ENCODE measurements around the gene FOLR3.
"Not testable (repeated sequence)": the region's sequence is repeated elsewhere in the genome, so short reads cannot be mapped to it uniquely, and the experiment has no call there.

The FOLR3 gene

DNA sequence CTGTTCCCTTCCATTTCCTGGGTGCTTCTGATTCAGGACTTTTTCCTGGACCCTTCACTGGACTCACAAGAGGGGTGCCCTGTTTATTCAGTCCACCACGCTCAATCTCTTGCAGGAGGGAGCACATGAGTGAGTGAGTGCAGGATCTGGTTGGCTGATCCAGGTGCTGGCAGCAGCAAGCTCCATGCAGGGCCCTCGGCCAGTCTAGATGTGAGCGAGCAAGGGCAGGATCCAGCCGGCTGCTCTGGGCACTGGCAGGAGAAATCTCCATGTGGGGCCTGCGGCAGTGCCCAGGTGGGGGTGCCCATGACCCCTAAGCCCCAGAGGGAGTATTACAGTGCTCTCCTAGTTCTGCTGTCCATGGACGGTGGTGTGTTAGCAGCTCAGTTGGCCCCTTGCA lies 11.5 kb upstream of the FOLR3 start:
- DNase-seq = no peak

DNA sequence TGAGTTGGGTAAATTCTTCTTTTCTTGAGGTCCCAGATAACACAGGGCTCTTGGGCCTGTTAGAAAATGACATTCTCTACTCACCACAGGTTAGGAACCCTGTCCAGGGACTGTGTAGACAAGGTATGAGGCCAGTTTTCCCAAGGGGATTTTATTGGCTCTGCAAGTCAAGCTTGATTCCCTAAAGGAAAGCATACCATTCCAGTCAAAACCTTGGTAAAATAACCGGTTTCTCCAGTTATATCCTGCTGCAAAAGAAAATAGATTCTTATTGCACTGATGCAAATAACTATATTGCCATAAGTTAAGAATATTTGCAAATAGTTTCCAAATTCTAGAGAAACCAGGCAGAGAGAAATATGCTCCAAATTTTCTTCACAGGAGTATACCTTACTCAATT lies 9.6 kb upstream of the FOLR3 start:
- no peak for DNase-seq

DNA sequence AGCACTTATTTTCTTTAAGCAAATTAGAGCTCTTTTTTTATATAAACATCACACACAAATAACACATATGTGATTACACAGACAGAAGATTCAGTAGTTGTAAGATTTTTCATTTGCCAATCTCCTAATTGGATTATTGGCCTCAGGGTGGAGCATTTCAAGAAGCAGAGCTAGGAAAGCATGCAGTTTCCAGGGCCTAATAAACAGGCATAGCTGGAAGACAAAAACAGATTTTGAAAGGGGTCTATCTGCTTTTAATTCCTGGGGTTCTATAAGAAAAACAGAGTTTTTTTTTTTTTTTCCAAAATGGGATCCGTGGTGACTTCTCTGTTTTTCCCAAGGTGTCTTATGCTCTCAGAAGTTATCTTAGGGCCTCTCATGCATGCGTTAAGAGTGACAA lies 7.6 kb upstream of the FOLR3 start:
- DNase-seq = no peak

DNA sequence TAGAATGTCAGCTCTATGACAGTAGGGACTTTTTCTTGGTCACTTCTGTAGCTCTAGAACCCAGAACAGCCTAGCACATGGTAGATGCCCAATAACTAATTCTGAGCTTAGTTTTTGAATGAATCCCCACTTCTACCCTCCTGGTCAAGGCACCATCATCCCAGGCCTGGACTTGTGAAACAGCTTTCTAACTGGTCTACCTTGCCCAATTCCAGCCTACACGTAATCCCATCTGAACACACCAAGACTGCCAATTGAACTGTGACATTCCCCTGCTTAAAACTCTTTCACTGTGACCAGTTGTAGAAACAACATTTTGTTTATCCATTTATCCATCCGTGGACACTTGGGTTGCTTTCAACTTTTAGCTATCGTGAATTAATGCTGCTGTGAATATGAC lies 6.1 kb upstream of the FOLR3 start:
- DNase-seq = no peak

DNA sequence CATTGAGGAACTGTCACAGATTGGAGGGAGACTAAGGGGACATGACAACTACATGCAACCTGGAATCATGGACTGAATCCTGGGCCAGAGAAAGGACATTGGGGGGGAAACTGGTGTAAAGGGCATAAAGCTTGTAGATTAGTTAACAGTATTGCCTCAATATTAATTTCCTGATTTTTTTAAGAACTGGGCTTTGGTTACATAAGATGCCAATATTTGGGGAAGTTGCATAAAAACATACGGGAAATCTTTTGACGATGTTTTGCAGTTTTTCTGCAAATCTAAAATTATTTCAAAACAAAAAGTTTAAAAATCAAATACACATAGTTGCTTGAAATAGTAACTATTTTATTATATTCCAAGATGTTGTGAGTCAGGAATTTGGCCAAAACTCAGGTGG lies 2.9 kb upstream of the FOLR3 start:
- no peak for DNase-seq

DNA sequence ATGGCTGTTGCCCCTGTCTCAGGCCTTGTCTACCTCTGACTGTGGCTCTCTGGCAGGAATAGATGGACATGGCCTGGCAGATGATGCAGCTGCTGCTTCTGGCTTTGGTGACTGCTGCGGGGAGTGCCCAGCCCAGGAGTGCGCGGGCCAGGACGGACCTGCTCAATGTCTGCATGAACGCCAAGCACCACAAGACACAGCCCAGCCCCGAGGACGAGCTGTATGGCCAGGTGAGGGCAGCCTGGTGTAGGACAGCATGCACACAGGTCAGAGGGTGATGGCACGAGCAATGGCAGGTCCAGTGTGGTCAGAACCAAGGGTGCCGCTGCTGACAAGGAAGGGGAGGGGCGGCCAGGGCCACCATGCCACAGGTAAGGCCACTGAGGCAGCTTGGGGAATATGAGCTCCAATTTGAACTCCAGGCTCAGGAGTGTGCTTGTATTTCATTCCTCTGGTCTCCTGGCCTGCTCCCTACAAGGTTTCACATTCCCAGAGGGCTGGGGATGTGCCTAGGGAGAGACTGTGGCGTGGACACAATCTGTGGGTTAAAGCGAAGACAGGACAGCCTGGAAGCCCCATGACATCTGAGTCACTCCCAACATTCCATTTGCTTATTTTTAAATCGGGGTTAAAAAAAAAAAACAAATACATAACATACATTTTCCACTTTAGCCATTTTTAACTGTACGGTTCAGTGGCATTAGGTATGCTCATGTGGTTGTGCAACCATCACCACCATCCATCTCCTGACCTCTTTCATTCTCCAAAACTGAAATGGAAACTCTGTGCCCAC lies 562 bp downstream of the FOLR3 start:
- DNase-seq = no peak

DNA sequence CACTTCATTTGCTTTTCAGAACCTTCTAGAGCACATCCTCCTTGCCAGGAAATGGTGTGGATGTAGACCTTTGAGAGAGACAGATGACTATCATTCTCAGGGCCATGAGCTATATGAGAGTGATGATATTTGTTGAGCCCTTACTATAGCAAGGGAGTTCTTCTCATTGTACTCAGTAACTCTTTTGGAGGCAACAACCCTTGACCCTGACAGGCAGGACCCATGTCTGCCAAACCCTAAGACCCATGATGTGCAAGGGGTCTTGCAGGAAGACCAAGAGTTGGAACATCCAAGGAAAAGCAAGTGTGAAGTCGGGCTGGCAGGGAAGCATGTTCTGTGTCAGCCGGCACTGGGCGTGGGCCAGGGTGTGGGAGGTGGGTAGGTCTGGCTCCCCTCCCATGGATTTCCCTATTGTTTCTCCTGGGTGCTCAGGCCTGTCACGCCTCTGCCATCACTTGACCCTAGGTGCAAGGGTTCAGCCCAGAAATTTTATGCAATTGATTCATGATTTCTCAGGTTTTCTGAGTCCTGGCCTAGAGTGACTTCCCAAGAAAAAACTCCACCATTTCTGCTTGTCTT lies 1.2 kb downstream of the FOLR3 start:
- no peak for DNase-seq

DNA sequence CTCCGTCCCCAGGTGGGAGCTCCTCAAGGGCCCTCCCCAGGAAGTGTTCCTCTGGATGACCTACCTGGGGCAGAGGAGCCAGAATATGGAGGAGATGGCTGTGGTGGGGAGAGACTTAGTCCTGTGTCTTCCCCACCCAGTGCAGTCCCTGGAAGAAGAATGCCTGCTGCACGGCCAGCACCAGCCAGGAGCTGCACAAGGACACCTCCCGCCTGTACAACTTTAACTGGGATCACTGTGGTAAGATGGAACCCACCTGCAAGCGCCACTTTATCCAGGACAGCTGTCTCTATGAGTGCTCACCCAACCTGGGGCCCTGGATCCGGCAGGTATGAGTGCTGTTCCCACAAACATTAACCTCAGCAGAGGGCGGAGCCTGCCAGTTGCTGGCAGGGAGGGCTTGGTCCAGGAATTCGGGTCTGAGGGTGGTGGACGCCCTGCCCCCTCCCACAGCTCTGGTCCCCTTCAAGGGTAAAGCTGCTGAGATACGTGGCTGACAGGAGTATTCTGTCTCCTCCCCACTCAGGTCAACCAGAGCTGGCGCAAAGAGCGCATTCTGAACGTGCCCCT lies 3.4 kb downstream of the FOLR3 start:
- DNase-seq = no peak

DNA sequence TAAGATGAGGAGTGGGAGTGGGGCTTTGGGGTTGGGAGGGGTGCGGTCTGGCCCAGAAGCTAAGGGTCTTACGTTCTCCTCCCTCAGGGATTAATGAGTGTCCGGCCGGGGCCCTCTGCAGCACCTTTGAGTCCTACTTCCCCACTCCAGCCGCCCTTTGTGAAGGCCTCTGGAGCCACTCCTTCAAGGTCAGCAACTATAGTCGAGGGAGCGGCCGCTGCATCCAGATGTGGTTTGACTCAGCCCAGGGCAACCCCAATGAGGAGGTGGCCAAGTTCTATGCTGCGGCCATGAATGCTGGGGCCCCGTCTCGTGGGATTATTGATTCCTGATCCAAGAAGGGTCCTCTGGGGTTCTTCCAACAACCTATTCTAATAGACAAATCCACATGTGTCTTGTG lies 4.0 kb downstream of the FOLR3 start:
- DNase-seq = no peak

DNA sequence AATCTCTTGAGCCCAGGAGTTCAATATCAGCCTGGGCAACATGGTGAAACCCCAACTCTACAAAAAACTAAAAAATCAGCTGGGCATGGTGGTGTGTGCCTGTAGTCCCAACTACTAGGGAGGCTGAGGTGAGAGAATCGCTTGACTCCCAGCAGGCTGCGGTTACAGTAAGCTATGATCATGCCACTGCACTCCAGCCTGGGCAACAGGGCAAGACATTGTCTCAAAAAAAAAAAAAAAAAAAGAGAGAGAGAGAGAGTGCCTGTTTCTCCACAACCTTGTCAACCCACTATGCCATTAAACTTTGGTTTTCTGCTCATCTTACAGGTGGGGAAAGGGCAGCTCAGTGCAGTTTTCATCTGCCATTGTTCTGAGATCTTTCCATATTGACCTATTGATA lies 5.1 kb downstream of the FOLR3 start:
- no peak for DNase-seq

DNA sequence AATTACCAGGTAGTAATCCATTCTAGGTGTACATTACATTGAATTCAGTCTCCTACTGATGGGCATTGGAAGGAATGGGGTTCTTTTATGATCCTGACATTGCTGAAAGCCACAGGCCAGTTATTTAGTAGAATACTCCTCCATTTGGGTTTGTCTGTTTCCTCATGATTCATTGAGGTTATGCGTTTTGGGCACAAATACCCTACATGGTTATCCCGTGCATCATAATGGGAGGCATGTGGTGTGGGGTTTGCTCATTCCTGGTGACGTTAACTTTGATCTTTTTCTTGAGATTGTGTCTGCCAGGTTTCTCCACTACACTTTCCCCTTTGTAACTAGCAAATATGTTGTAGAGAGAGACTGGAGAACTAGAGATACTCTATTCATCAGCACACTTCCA lies 5.5 kb downstream of the FOLR3 start:
- DNase-seq = peak; percentile 92

DNA sequence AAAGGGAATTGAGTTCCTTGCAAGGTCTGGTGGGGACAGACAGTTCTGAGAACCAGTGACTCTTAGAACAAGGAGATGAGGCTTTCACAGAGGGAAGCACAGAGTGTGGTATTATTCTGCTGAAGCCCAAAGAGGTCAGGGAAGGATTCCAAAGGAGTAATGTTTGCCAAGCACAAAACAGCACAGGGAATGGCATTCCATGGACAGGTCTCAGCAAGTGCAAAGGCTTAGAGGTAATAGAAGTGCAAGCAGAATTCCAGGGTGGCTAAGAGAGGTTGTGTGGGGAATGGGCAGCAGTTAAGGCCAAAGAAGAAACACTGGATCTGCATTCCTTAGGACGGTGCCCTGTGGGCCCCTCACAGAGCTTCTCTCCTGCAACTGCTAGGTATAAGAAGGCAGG lies 6.6 kb downstream of the FOLR3 start:
- DNase-seq = peak; percentile 42

DNA sequence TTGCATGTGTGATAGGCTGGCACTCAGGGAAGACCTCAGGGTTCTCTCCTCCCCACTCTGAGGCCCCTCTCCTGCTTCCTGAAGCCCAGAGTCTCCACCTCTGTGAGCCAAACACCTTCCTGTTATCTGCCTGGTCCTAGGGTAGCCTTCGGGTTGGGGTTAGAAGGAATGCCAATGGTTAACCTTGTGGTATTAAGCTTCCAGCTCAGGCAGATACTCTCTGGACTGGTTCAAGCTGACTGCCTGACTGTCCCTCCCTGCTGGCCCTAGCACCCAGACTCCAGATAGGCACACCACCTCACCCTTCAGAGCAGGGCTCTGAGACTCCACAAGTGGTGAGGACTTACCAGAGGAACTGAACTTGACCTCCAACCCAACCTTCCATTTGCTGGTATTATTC lies 7.0 kb downstream of the FOLR3 start:
- not testable (repeated sequence) for DNase-seq

DNA sequence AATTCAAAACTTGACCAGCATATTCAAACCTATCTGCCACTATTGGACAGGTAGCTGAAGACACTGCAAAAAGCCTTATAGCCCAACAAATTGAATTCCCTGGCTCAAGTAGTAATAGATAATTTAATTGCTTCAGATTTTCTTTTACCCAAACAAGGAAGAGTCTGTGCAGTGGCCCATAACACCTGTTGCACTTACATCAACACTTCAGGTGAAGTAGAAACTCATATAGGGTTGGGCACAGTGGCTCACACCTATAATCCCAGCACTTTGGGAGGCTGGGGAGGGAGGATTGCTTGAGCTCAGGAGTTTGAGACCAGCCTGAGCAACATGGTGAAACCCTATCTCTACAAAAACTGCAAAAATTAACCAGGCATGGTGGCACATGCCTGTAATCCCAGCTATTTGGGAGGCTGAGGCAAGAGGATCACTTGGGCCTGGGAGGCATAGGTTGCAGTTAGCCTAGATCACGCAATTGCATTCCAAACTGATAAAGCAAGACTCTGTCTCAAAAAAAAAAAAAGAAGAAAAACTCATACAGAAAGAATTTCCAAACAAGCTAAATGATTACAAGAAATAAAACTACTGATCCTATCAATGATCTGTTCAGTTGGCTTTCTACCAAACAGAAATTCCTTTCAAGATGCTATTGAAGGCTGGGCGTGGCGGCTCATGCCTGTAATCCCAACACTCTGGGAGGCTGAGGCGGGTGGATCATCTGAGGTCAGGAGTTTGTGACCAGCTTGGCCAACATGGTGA lies 9.5 kb downstream of the FOLR3 start:
- peak; percentile 82 for DNase-seq

DNA sequence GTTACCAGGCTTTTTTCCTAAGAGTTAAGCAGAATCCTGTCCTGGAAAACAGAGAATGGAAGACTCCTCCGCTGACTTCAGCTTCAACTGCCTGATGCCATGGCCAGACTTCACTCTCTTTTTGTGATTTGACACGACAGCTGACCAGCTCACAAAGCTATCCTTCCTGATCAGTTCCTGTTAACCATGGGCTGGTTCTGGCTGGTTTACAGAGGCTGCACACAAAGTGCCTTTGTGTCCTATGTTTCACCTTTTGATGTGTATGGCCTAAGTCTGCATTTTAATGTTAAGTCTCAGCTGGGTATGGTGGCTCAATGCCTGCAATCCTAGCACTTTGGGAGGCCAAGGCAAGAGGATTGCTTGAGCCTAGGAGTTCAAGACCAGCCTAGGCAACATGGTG lies 11.1 kb downstream of the FOLR3 start:
- no peak for DNase-seq

DNA sequence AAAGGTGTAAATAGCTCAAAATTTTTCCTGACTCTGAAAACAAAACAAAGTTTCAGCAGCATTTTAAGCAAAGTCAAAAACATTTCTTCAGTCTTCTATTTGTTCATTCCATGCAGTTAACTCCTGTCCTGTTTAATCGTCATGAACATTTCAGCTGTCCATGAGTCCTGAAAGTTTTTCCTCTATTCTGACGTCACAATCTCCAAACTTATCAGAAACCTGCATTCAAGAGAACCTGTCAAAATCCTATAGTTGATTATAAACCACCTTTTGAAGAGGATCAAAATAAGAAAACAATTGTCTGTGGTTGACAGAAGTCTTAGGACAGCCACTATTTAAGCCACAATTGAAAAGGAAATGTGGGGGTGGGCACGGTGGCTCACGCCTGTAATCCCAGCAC lies 15.4 kb downstream of the FOLR3 start:
- no peak for DNase-seq

DNA sequence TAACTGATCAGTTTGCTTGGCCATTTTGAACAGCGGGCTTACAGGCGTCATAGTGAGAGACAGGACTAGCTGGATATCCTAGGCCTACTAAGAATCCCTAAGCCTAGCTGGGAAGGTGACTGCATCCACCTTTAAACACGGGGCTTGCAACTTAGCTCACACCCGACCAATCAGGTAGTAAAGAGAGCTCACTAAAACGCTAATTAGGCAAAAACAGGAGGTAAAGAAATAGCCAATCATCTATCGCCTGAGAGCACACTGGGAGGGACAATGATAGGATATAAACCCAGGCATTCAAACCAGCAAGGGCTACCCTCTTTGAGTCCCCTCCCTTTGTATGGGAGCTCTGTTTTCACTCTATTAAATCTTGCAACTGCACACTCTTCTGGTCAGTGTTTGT lies 18.3 kb downstream of the FOLR3 start:
- not testable (repeated sequence) for DNase-seq

DNA sequence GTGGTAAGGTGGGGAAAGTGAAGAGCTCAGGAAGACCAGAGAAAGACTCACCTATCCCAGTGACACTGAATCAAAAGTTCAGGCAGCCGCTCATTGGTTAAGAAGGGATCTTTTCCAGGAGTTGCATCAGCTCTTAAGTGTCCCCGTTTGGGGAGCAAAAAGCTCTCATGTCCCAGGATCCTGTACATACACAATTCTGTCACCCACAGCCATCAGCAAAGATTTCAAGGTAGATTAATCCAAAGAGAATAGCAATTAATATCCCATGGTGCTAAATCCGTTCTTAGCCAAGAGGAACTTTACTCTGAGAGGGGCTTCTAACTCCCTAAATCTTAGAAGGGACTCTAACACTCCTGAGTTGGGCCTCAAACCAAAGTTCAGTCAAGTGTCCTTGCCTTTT lies 19.3 kb downstream of the FOLR3 start:
- DNase-seq = no peak

DNA sequence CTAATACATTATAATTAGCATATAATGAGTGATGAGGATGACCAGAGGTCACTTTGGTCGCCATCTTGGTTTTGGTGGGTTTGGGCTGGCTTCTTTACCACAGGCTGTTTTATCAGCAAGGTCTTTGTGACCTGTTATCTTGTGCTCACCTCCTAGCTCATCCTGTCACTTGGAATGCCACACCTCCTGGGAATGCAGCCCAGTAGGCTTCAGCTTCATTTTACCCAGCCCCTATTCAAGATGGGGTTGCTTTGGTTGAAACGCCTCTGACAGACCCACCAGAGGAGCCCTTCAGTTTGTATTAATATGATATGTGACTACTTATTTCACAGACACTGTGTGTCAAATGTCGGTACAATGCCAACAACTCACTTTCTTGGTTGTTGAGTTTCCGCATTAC lies 20.2 kb downstream of the FOLR3 start:
- DNase-seq = no peak

DNA sequence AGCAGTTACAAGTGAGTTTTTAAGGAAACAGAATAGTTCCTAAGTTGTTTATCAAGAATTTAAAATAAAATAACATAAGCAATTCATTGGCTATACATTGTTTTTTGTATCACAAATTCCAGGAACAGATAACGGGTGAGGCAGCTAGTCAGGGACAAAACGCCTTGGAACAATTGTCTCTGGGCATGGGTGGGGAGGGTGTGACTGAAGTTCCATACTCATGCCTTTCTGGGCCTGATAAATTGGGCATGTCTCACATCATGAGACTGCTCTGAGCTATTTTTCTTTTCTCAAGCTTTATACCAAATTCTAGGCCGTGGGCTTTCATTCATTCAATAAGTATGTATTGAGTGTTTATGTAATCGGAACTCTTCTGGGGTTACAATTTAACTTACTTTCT lies 21.6 kb downstream of the FOLR3 start:
- DNase-seq = no peak

DNA sequence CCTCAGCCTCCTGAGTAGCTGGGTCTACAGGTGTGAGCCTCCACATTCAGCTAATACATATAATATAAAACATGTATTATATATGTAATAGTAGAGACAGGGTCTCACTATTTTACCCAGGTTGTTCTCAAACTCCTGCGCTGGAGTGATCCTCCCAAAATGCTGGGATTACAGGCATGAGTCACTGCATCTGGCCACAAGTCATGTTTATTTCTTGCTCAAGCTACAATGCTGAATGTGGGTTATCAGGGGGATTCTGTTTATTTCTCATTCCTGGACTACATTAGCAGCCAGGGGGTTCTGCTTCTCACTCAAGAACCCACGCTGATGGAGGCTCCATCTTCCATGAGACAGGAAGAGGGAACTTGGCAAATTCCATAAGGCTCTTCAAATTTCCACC lies 24.8 kb downstream of the FOLR3 start:
- no peak for DNase-seq

DNA sequence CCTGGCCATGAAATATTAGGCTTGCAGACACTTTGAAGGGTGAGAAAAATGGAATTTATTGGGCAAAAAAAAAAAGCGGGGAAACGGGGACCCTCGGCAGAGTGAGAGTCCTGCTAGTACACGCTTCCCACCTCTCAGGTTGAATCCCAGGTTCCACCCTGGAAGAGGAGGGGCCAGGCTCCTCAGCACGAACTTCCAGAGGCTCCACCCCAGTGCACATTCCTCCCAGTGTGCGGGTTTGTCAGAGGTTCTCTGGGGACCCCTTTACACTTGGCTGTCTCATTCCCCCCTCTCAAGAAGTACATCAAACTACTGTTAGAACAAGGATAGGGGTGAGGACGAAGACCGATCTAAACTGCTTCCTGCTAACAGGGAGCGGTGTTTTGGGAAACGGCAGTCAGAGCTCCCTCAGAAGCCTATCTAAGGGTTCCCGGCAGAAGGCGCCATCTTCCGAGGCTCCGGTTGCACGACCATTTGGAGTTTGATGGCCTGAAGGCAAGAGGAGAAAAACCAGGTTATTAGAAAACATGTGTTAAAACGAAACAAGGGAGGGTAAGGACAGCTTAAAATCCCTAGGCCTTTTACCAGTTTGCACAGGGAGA lies 27.5 kb downstream of the FOLR3 start:
- DNase-seq = no peak

DNA sequence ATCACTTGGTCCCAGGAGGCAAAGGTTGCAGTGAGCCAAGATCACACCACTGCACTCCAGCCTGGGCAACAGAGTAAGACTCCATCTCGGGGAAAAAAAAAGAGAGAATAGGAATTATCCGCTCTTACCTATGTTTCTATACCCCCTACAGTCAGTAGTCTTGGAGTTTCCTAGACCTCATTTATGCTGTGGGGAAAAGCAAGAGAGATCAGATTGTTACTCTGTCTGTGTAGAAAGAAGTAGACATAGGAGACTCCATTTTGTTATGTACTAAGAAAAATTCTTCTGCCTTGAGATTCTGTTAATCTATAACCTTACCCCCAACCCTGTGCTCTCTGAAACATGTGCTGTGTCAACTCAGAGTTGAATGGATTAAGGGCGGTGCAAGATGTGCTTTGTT lies 28.7 kb downstream of the FOLR3 start:
- DNase-seq = not testable (repeated sequence)

Measured in fibroblast of upper back skin (primary cell).